VCaP (cell line): ENCODE data around the gene OIP5.
"Not testable (repeated sequence)": the region's sequence is repeated elsewhere in the genome, so short reads cannot be mapped to it uniquely, and the experiment has no call there.

Experiments used
- H3K27ac ChIP-seq: fragments of 450-650 bp; 2 replicates; pipeline ENCODE4 v1.5.1; 2017
- CTCF ChIP-seq: fragments of 450-650 bp; conservative IDR thresholded peaks from 2 replicates; pipeline ENCODE4 v1.5.1; 2017; ENCODE audit warnings: mild to moderate bottlenecking, moderate library complexity

The OIP5 gene

GRCh38 chr15:41283653-41284426 lies 48.6 kb downstream of the OIP5 start:
- TF ChIP-seq CTCF: no peak
- H3K27ac ChIP-seq: peak overlapping the region; percentile 89

DNA sequence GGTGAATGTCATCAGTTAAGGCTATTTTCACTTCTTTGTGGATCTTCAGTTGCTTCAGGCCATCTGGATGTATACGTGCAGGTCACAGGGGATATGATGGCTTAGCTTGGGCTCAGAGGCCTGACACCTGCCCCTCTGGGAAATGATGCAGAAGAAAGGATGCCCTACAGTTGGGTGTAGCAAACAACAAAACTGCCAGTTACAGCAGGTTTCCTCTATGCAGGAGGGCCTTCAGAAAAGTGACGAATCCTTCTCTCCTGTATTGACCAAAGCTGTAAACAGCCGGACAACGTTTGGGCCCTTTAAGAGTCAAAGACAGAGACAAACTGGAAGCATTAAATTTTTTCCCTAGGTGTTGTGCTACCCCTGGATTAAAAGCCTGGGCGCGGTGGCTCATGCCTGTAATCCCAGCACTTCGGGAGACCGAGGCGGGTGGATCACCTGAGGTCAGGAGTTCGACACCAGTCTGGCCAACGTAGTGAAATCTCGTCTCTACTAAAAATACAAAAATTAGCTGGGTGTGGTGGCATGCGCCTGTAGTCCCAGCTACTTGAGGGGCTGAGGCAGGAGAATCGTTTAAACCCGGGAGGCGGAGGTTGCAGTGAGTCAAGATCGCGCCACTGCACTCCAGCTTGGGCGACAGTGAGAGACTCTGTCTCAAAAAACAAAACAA lies 49.3 kb downstream of the OIP5 start:
- H3K27ac ChIP-seq: peak overlapping the region; percentile 89

- H3K27ac ChIP-seq: not testable (repeated sequence)
These were observed 50.0 kb downstream of the OIP5 start for GRCh38 chr15:41282436-41282835.

- no peak overlapping the region for H3K27ac ChIP-seq
- TF ChIP-seq CTCF: no peak
These were observed 51.2 kb downstream of the OIP5 start for GRCh38 chr15:41281236-41281635.

DNA sequence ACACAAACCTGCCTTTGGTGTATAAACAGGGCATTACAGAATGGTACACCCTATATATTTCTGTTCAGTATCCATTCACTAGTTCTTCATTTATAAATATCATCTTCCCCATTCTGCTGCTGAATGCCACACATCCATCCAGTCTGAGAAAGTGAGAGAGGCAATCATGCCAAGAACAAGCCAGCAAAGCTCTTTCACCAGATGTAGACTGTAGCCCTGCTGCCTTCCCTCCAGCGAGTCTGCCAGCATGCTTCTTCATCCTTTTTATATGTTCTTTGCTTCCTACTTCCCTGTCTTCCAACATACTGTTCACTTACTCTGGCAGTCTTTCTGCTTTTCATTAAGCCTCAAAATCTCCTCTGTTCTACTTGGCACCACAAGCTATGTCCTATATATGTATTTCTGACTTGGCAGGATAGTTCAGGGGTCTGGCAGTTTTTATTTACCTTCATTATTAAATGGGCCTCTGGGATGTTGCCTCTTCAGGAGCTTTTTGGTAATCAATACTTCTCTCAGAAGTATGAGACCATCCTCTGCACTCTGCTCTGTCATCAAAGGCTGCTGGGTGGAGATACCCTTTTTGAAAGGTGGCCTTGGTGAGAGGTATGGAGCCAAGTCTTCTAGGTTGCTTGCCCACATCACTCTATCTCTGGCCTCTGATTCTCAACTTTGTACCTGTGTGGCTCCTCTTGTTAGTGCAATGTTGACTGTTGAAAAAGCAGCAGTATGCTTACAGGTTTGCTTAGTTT lies 52.7 kb downstream of the OIP5 start:
- H3K27ac ChIP-seq: no peak overlapping the region

DNA sequence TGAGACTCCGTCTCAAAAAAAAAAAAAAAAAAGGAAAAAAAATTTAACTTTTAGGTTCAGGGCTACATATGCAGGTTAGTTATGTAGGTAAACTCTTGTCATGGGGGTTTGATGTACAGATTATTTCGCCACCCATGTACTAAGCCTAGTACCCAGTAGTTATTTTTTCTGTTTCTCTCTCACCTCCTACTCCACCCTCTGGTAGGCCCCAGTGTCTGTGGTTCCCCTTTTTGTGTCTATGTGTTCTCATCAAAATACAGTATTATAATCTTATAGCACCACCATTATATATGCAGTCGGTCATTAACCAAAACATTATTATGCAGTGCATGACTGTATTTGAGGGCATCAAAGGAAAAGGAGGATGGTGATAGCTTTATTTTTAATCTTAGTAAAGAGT lies 54.1 kb downstream of the OIP5 start:
- H3K27ac ChIP-seq: no peak overlapping the region
- no peak for TF ChIP-seq CTCF

More for the DNA sequence above, 52.7 kb downstream of the OIP5 start:
- TF ChIP-seq CTCF: no peak

GRCh38 chr15:41276831-41277230 lies 55.6 kb downstream of the OIP5 start:
- no peak overlapping the region for H3K27ac ChIP-seq
- TF ChIP-seq CTCF: no peak

- TF ChIP-seq CTCF: no peak
- no peak overlapping the region for H3K27ac ChIP-seq
These were observed 62.5 kb downstream of the OIP5 start for GRCh38 chr15:41269887-41270286.
